Measurements from ENCODE around the gene PHF19. TPM values are rescaled to one million over a fixed set of nuclear protein-coding genes. Genes with fewer than 3 reads are reported as not detected.

Gene PHF19
- total RNA-seq, 1 experiment from 2014 or later: 66.8 TPM

DNA sequence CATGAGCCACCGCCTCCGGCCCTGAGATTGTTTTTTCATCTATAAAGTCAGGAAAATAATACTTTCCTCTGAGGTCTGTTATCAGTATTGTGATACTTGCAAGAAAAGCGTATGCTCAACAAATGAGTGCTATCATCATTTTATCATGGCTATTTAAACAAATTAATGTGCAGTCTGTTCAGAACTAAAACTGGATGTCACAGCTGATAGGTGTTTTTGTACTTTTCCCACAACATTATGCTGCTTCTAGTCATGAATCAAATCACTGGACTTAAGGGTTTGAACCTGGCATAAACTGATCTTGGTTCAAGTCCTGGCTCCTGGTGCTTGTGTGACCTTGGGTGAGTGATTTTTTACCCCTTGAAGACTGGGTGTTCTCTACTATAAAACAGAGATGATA lies 21.4 kb upstream of the PHF19 start:
- H3K4me1 ChIP-seq (ENCODE audit: insufficient read depth, low read length): no peaks in the 10 kb centered on the region
- Mint-ChIP-seq H3K36me3 (ENCODE audit: insufficient read depth in 1 of 3, low read depth in 3 of 3) (no peaks in the 10 kb centered on the region), H3K4me1 (peaks cover 0 to 9% of the 10 kb centered on the region in 2 experiments; a peak in 3 of 4 replicates), H3K4me3 (no peak overlapping the region), H3K27ac (no peak overlapping the region), H3K9me3 (no peaks in the 10 kb centered on the region), H3K27me3 (ENCODE audit: low read depth) (peaks cover 11% of the 10 kb centered on the region)
- no peak overlapping the region for H3T11ph ChIP-seq (ENCODE audit: low read length)
- no peaks in the 10 kb centered on the region for H4K20me1 ChIP-seq (ENCODE audit: control insufficient read depth, insufficient read depth, insufficient read length)
- no peak overlapping the region for H3K23ac ChIP-seq (ENCODE audit: insufficient read length, low read depth, low read length)
- H2AFZ ChIP-seq (ENCODE audit: low read length): no peak overlapping the region
- no peak overlapping the region for H3K27ac ChIP-seq (ENCODE audit: insufficient read length, low read depth, low read length)
- TF ChIP-seq, protein P1, sequence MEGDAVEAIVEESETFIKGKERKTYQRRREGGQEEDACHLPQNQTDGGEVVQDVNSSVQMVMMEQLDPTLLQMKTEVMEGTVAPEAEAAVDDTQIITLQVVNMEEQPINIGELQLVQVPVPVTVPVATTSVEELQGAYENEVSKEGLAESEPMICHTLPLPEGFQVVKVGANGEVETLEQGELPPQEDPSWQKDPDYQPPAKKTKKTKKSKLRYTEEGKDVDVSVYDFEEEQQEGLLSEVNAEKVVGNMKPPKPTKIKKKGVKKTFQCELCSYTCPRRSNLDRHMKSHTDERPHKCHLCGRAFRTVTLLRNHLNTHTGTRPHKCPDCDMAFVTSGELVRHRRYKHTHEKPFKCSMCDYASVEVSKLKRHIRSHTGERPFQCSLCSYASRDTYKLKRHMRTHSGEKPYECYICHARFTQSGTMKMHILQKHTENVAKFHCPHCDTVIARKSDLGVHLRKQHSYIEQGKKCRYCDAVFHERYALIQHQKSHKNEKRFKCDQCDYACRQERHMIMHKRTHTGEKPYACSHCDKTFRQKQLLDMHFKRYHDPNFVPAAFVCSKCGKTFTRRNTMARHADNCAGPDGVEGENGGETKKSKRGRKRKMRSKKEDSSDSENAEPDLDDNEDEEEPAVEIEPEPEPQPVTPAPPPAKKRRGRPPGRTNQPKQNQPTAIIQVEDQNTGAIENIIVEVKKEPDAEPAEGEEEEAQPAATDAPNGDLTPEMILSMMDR (conservative IDR thresholded peaks at IDR 0.05): no peak
- H3K9ac ChIP-seq (ENCODE audit: extremely low read depth, insufficient read length, low read length): no peak overlapping the region
- H3K9me3 ChIP-seq (ENCODE audit: control insufficient read depth, low read depth, low read length): no peaks in the 10 kb centered on the region
- no peak overlapping the region for H2BK12ac ChIP-seq (ENCODE audit: insufficient read length, low read depth, low read length)
- H2AK5ac ChIP-seq (ENCODE audit: insufficient read length, low read length): no peak overlapping the region
- no peaks in the 10 kb centered on the region for H3K79me1 ChIP-seq (ENCODE audit: insufficient read depth, low read depth, low read length, poor library complexity, severe bottlenecking)
- H4K8ac ChIP-seq (replicated peaks; ENCODE audit: insufficient read length, low read depth, low read length): no peak overlapping the region
- no peak overlapping the region for H2BK120ac ChIP-seq (ENCODE audit: low read depth, low read length, poor library complexity, severe bottlenecking)
- no peak overlapping the region for H2BK5ac ChIP-seq (ENCODE audit: insufficient read length, low read length)
- H3K56ac ChIP-seq (ENCODE audit: insufficient read length, low read depth, low read length): no peak overlapping the region
- no CpG with 5 or more reads among the region's 3 CpGs for WGBS (ENCODE audit: extremely low coverage, insufficient read length, low lambda C conversion rate)
- H3K27me3 ChIP-seq (ENCODE audit: insufficient read depth, low read length): no peaks in the 10 kb centered on the region
- no peak overlapping the region for H3K18ac ChIP-seq (ENCODE audit: insufficient read length, low read depth, low read length)
- H2BK20ac ChIP-seq (ENCODE audit: low read depth, low read length, poor library complexity, severe bottlenecking): no peak overlapping the region
- no peak overlapping the region for H2BK15ac ChIP-seq (ENCODE audit: low read depth, low read length)
- no peak overlapping the region for H4K91ac ChIP-seq (ENCODE audit: insufficient read length, low read depth, low read length)
- no peak overlapping the region for H4K5ac ChIP-seq (ENCODE audit: insufficient read length, low read depth, low read length)
- DNase-seq: no peak
- no peak overlapping the region for H3K14ac ChIP-seq (ENCODE audit: insufficient read depth, low read length)
- no peaks in the 10 kb centered on the region for H3K23me2 ChIP-seq (ENCODE audit: insufficient read length, low read depth, low read length, poor library complexity, severe bottlenecking)
- H3K79me2 ChIP-seq (ENCODE audit: insufficient read depth, low read length): no peaks in the 10 kb centered on the region
- no peak overlapping the region for H3K4ac ChIP-seq (ENCODE audit: low read depth, low read length)
- no peak overlapping the region for H3K4me2 ChIP-seq (ENCODE audit: insufficient read depth, insufficient read length, low read length)

Measured in H9 (cell line).